Stimulated activated CD8-positive, alpha-beta memory T cell treated with anti-CD3 and anti-CD28 coated beads, Interleukin-7, amount 100 ng/mL, for 1 hour (primary cell): Measurements from ENCODE around the gene AGBL1.
"Not testable (repeated sequence)": the region's sequence is repeated elsewhere in the genome, so short reads cannot be mapped to it uniquely, and the experiment has no call there.

Source experiments
- DNase-seq, 2 donors: peaks; one replicate each; pipeline ENCODE4 v3.0.0-alpha.2; 2020; ENCODE audit warnings: low read depth in 2 of 2

Gene AGBL1

GRCh38 chr15:86082619-86083380 lies 3.1 kb downstream of the AGBL1 start:
- DNase-seq: no peak

- no peak for DNase-seq
Observed at GRCh38 chr15:86087808-86088207, 8.1 kb downstream of the AGBL1 start.

GRCh38 chr15:86089422-86089821 lies 9.8 kb downstream of the AGBL1 start:
- no peak for DNase-seq

DNA sequence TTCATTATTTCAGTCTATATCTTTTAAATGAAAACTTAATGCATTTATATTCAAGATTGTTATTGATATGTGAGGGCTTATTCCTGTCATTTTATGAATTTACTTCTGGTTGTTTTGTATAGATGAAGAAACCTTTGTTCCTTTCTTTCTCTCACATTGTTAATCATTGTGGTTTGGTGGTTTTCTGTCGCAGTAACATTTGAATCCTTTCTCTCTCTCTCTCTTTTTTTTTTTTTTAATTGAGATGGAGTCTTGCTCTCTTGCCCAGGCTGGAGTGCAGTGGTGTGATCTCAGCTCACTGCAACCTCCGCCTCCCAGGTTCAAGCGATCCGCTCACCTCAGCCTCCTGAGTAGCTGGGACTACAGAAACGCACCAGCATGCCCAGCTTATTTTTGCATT lies 22.1 kb downstream of the AGBL1 start:
- DNase-seq: no peak

DNA sequence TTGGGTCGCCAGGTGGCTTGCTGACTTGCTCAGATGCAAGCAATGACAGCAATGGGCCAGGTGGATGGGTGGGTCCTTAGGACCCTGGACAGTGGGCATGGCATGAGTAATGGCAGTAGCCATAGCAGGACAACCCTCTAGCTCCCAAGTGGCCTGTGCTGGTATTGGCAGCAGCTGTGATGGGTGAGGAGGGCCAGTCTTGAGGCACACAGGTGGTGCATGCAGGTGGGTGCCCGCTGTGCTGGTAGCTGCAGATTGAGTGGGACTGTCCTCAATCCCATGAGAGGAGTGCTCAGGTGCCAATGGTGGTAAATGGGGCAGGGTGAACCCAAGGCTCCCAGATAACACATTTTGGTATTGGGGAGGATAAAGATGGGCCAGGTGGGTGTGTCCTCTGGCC lies 24.2 kb downstream of the AGBL1 start:
- DNase-seq: no peak

DNA sequence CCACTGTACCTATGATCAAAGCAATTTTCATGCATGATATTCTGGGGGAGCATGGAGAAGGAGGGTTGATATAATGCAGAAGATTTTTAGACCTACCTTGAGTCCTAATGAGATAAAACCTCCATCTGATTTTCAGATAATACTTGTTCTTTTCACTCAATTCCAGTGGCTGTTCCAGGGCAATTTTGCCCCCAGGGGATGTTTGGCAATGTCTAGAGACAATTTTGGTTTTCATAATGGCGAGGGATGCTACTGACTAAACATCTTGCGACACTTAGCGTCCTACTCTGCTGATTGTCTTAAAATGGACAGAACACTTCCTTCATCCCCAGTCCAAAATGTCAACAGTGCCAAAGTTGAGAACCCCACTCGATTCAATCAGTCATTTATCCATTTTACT lies 26.6 kb downstream of the AGBL1 start:
- DNase-seq: no peak

GRCh38 chr15:86115145-86115801 lies 35.6 kb downstream of the AGBL1 start:
- DNase-seq: no peak

DNA sequence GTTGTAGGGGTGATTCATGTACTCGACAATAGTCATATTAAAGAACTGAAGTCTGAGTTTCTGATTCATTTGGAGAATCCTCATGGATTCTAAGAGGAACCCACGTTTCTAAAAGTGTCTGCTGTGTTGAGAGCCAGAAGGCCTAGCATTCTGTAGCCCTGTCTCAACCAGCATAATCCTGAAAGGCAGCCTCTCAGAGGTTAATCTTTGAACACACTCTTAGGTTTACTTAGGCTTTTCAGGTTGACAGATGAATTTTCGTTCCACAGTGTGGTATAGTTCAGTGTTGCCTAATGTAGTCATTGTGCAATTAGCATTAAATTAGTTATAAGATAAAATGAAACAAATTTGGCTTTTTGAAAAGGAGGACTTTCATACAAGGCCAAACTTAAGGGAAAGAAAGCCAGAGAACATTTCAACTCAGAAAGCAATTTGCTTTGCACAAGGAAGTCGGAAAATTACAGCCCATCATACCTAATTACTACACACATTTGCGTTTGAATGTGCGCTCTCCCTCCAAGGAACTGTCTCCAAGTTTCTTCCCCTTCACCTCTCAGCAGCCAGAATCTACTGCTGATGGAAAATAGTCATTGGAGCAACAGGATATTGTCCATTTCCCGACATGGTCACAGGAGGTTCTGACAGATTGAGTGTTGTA lies 42.0 kb downstream of the AGBL1 start:
- DNase-seq: no peak

- not testable (repeated sequence) for DNase-seq
Observed at GRCh38 chr15:86122691-86123391, 43.2 kb downstream of the AGBL1 start.

DNA sequence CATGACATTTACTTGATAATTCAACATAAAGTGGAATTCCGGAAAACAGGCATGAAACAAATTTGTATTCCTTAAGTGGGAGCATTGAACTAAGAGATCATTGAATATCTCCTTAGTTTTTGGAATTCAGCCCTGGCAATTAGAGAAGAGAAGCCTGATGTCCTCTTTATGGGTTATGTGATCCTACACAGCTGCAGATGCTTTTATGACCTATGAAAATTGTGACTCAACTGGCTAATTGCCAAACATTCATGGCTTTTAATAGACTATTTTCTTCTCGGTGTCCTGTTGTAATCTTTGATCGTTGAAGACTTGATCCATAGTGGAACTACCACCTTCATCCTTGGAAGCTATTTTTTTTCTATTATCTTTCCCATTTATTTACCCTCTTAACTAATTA lies 46.1 kb downstream of the AGBL1 start:
- no peak for DNase-seq

GRCh38 chr15:86127547-86127946 lies 47.9 kb downstream of the AGBL1 start:
- DNase-seq: no peak

DNA sequence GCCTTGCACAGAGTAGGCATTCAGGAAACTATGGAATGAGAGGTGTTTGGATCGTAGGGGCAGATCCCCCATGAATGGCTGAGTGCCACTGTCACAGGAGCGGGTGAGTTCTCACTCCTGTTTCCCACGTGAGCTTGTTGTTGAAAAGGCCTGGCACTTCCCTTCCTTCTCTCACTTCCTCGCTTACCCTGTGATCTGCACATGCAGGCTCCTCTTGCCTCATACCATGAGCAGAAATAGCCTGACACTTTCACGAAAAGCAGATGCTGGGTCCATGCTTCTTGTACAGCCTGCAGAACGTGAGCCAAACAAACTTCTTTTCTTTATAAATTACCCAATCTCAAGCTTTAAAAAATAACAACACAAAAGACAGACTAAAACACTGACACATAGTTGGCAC lies 55.4 kb downstream of the AGBL1 start:
- DNase-seq: no peak

GRCh38 chr15:86136861-86137260 lies 57.2 kb downstream of the AGBL1 start:
- DNase-seq: no peak

- DNase-seq: no peak
Observed at GRCh38 chr15:86138798-86139197, 59.1 kb downstream of the AGBL1 start.

GRCh38 chr15:86139828-86140227 lies 60.2 kb downstream of the AGBL1 start:
- DNase-seq: no peak

GRCh38 chr15:86154705-86155104 lies 75.0 kb downstream of the AGBL1 start:
- no peak for DNase-seq

- DNase-seq: no peak
Observed at GRCh38 chr15:86155551-86155950, 75.9 kb downstream of the AGBL1 start.

GRCh38 chr15:86157606-86158293 lies 78.1 kb downstream of the AGBL1 start:
- DNase-seq: no peak

DNA sequence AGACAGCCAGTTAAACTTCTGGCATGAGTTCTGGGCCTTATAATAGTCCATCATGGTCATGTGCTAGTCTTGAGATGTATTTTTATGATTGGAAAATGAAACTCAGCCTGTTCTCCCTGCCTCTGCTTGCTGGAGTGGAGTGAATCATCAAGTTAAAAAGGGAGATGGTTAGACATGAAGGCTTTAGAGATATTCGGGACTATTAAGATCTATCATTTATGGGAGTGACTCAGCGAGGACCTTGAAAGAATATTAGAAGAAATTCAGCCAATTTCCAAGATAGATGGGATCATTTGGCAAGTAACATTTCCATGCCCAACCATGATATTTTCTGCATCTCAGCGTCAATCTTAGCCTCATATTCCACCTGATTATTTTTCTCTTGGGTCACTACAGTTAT lies 79.8 kb downstream of the AGBL1 start:
- DNase-seq: no peak

DNA sequence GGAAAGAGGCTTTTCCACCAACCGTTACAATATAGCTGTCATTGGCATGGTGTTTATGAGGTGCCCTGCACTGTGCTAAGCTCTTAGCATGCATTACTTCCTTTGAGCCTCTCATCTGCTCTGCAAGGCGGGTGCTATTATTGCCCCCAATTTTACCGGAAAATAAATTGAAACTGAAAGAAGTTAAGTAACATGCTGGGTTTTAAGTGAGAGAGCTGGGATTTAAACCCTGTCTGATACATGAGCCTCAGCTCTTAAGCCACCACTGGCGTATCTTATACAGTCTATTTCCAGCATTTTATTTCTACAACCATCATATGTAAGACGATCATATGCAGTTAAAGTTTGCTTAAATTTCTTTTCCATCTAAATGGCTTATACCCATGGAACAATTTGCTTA lies 81.6 kb downstream of the AGBL1 start:
- no peak for DNase-seq

DNA sequence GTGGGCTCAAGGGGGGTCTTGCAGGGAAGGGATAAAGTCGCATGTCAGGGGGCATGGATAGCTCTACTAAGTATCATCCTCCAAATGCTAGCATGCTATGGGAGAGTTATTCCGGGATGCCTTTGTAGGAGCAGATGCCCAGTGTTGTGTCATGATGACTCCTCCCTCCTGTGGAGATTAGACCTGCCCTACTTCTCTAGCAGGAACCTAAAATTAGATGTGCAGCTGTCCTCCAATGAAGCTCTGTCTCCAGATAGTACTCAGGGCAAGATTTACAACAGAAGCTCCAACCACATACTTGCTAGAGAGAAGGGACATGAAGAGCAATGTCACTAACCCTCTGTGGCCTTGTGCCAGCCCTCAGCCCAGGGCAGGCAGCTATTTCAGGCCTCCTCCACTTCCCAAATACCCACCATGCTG lies 82.5 kb downstream of the AGBL1 start:
- DNase-seq: no peak

DNA sequence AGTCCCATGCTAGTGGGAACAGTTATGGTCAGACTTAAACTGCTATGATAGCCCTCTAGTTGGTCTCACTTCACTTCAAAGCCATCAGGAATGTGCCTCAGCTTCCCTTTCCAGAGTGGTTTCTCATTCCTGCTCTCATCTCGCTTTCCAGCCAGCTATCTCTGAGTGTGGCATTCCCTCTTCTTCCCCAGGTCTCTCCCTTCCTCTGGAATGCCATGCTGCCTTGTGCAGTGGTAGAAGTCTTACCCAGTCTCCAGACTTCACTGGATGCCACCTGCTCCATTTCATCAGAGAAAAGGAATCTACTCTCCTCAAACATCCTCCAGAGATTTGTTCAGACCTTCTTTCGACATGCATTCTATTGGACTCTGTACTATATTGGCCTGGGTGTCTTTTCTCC lies 83.0 kb downstream of the AGBL1 start:
- DNase-seq: no peak
